Effector CD8-positive, alpha-beta T cell (primary cell): ENCODE results near the gene SIRPB2.
A peak's percentile ranks its signal among the peaks of the same experiment; 100 is the strongest.

Experiments used
- DNase-seq: peaks from one replicate; lab custom pipeline; 2025; lab: John Stamatoyannopoulos, UW

SIRPB2 gene

GRCh38 chr20:1471242-1471641, 20.0 kb downstream of the SIRPB2 start:
- no peak for DNase-seq

DNA sequence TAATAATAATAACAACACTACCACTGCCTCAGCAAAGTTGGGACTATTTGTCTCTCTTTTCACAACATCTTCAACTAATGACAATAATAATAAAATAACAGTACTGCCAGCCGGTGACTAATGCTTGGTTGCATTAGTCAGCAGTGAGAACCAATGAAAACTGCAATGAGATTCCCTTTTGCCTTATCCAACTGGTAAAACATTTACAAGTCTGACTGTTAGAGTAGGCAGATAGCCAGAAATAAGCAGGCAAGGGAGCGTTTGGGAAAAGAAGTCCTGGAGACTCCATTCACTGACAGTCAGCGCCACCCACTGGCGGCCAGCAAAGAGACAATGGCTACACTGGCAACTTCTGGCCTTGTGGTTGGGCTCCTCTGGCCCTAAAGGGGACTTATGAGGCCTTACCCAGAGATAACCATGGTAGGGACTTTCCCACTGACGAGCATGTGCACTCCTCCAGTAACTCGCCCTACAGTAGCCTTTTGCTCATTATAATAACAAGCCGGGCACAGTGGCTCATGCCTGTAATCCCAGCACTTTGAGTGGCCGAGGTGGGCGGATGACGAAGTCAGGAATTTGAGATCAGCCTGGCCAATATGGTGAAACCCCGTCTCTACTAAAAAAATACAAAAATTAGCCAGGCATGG, 21.2 kb downstream of the SIRPB2 start:
- DNase-seq = no peak

DNA sequence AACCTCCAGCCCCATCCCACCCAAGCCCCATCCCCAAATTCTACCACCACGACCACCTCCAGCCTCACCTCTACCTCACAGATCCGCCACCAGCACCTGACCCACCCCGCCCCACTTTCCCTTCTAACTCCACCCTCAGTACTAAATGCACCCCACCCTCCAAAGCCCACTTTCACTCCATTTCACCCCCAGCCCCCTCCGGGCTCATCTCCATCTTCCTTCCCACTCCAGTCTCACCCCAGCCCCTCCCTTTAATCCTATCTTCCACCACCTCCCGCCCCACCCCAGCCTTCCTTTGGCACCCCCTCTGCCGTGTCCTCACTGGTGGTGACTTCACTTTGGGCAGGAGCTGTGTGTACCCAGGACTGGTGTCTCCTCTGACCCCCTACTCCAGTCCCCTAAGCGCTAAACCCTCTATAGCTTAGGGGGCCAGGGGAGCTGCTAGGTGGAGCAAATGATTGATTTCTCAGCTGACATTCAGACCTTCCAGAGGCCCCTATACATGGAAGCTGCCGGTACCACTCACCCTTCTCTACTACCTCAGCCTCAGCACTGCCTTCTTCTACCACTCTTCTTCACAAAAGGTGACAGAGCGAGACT, 21.8 kb downstream of the SIRPB2 start:
- no peak for DNase-seq

DNA sequence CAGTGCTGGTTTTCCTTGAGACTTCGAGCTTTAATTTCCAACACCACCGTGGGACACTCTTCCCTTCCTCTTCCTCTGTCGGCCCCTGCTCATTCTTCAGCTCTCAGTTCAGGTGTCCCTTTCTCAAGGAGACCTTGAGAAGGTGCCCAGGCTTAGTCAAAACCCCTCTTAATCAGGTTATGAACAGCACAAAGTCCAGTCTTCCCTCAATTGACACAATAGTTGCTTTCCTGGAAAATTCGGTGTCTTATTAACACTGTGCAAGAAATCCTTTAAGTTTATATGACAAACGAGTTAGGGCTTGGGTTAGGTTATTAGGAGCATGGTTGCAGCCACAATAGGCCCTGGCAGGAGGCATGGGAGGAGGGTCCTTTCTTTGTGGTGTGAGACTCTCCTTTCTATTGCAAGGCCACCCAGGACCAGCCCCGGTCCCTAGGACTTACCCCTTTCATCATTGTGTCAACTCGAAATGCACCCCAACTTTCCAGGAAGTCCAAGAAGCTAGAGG, 23.0 kb downstream of the SIRPB2 start:
- DNase-seq = no peak

GRCh38 chr20:1467355-1468116, 23.7 kb downstream of the SIRPB2 start:
- no peak for DNase-seq

DNA sequence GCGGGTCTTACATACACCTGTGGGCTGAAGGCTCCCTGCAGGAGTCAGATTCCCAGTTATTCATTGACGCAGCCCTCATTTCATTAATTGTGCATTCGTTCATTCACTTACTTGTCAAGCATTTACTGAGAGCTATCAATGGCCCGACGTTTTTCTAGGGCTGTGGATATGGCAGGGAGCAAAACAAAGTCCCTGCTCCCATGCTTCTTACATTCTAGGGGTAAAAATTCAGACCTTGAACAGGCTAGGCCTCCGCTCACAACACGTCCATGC, 24.2 kb downstream of the SIRPB2 start:
- DNase-seq = no peak

GRCh38 chr20:1466211-1467081, 24.8 kb downstream of the SIRPB2 start, which contains the start of gene NSFL1C:
TSS of gene NSFL1C (minus strand) at chr20:1466849. CDS start at chr20:1466824, 25 bp downstream.
- DNase-seq = peak; percentile 95

GRCh38 chr20:1465470-1466210, 25.6 kb downstream of the SIRPB2 start:
- no peak for DNase-seq

DNA sequence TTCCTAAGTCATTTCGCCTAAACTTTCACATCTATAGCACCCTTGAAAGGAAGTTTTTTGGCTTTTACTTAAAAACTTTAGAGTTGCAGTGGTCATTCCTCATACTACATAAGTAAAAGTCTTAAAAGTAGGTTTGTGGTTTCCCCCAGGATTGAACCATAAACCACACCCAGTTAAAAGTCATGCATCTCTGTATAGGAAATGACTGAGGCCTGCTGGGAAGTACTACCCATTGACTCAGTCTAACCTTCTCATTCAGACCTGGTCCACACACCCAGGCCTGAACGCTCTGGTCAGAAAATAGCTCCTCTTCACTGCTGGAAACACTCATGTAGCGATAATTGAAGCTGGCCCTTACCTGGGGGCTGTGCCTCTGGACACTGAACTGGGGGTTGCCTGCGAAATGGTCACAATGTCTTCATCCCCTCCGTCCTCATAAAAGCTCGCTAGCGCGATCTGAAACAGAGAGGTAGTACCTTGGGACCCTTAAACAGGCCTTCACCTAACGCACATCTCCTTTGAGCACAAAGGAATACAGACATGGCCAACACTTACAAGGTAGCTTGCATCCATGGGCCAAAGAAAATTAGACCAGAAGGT, 27.1 kb downstream of the SIRPB2 start:
- no peak for DNase-seq

- DNase-seq = no peak
Measured at GRCh38 chr20:1462834-1463233, 28.4 kb downstream of the SIRPB2 start.

- DNase-seq = no peak
Measured at GRCh38 chr20:1462001-1462400, 29.2 kb downstream of the SIRPB2 start.

GRCh38 chr20:1460275-1460674, 30.9 kb downstream of the SIRPB2 start:
- no peak for DNase-seq

- no peak for DNase-seq
Measured at GRCh38 chr20:1457992-1458391, 33.2 kb downstream of the SIRPB2 start.

DNA sequence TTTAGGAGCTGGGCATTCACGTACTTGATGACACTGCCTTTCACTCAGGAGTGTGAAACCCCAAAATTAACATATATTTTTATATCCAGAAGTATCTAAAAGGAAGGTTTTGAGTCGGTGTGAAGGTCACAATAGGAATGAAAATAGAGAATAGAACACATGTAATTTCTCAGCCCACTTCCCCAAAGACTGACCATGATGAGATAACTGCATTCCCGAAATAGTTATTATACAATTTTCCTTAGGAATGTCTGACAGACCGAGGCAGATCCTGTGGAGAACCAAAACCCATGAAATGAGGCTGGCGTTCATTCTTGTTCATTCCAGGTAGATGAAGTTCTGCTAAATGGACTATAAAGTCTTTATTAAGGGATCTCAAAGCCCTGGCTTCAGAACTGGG, 34.9 kb downstream of the SIRPB2 start:
- DNase-seq = no peak

GRCh38 chr20:1450926-1451491, 40.2 kb downstream of the SIRPB2 start:
- no peak for DNase-seq

DNA sequence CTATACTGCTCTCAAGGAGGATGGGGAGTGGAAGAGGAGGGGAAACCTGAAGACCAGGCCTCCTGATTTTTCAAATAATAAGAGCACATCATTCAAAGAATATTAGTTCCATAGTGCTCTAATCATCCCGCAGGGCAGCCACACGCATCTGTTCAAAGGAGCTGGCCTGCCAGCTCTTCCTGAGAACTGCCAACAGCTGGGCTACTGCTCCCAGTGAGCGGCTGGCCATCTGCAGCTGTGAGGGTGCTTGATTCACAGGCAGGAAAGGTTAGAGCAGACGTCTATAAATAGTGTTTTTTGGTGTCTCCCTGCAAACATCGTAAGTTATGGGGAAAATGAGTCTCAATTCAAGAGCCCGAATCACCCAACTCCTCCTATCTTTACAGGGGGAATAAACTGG, 41.9 kb downstream of the SIRPB2 start:
- no peak for DNase-seq

DNA sequence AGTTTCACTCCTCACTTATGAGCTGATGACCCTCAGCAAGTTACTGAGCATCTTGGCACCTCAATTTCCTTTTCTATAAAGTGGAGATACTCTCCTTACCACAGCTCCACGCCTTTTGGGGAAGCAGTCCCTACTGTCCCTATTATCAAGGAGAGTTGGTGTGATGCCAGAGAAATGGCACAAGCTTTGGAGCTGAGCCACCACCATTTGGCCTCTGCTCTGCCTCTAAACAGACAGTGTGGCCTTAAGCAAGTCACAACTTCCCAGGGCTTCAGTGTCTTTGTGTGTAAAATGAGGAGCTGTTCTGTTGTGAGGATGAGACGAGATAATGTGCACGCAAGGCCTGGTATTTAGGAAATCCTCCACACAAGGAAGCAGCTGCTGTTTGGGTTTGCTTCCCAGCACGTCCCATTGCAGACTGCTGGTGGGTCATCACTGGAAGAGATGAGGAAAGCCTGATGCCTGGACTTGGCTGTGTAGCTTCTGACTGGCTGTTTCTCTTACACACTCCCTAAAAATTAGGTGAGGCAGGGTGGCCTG, 43.1 kb downstream of the SIRPB2 start:
- no peak for DNase-seq

- no peak for DNase-seq
Measured at GRCh38 chr20:1446536-1446935, 44.7 kb downstream of the SIRPB2 start.

- no peak for DNase-seq
Measured at GRCh38 chr20:1443085-1443484, 48.1 kb downstream of the SIRPB2 start.

DNA sequence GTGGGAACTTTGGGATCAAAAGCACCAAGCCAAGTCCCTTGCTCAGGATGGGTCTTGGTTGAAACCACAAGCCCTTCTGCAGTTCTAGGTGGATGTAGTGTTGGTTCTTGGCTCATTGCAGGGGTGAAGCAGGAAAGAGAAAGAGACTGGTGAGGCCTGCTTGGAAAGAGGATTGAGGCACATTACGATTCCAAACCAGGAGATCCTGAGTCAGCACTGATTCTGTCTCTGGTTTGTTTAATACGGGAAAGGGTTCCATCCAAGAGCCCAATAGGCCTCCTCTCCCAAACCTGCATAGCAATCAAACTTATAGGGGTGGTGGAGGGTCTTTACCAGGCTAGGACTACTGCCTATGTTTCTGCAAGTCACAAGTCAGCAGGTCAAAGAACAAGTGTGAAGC, 48.9 kb downstream of the SIRPB2 start:
- no peak for DNase-seq
